ENCODE results near the gene TRIL. TPM values are rescaled to one million over a fixed set of nuclear protein-coding genes. Genes with fewer than 3 reads are reported as not detected.

The TRIL gene
- total and polyA plus RNA-seq, 2 donors (not counting 1 experiment from before 2014, with no cell fraction given): not detected

GRCh38 chr7:28979776-28980175 is 21.6 kb upstream of the TRIL start:
- peaks cover 39% of the 10 kb centered on the region for H3K27me3 Mint-ChIP-seq
- no peak for DNase-seq
- ChIA-PET POLR2A (no interaction called here), CTCF (no interaction called here)
- H3K4me3 Mint-ChIP-seq: no peak overlapping the region
- no peak overlapping the region for H3K9ac ChIP-seq (ENCODE audit: low read length)
- H4K20me1 ChIP-seq (ENCODE audit: control insufficient read depth, insufficient read depth, low read length, poor library complexity, severe bottlenecking): no peaks in the 10 kb centered on the region
- H3K4me1 Mint-ChIP-seq: no peaks in the 10 kb centered on the region
- H3K4me1 ChIP-seq (ENCODE audit: control insufficient read depth in 2 of 2, insufficient read depth in 2 of 2, low read length in 2 of 2): no peaks in the 10 kb centered on the region
- no peak for TF ChIP-seq CTCF (IDR thresholded peaks at IDR 0.05)
- no peak for TF ChIP-seq EZH2 (IDR thresholded peaks at IDR 0.05; ENCODE audit: borderline replicate concordance, insufficient read depth, low read depth, low read length, poor library complexity, severe bottlenecking)
- H3K9me3 Mint-ChIP-seq (ENCODE audit: insufficient read depth): no peaks in the 10 kb centered on the region
- H3K79me2 ChIP-seq (ENCODE audit: control insufficient read depth, insufficient read depth, low read length): no peaks in the 10 kb centered on the region
- no peak overlapping the region for H3K27ac ChIP-seq (ENCODE audit: low read length in 2 of 2)
- H3K9me3 ChIP-seq (ENCODE audit: control extremely low read depth in 1 of 3, control insufficient read depth in 2 of 3, insufficient read depth in 1 of 3, low read length in 2 of 3): no peaks in the 10 kb centered on the region
- 100% methylated on average over 1 of the region's 3 CpGs for WGBS (ENCODE audit: insufficient coverage)
- no peak overlapping the region for H3K27ac Mint-ChIP-seq
- H3K36me3 ChIP-seq (replicated peaks in 1 of 2; ENCODE audit: control extremely low read depth in 1 of 2, control insufficient read depth in 1 of 2, extremely low read depth in 1 of 2, insufficient read depth in 2 of 2, low read length in 1 of 2): no peaks in the 10 kb centered on the region
- ATAC-seq (ENCODE audit: low read depth): no peak
- no peak overlapping the region for H3K4me3 ChIP-seq (ENCODE audit: control extremely low read depth in 1 of 5, extremely low read depth in 1 of 5, insufficient read depth in 1 of 5, low read depth in 2 of 5, low read length in 4 of 5)
- no peak overlapping the region for H2AFZ ChIP-seq (ENCODE audit: insufficient read depth, low read depth, low read length, poor library complexity, severe bottlenecking)
- intact Hi-C loops (cut with micrococcal nuclease): no loop called here
- H3K27me3 ChIP-seq (replicated peaks in 1 of 4; ENCODE audit: control extremely low read depth in 1 of 4, control insufficient read depth in 3 of 4, insufficient read depth in 4 of 4, low read length in 3 of 4): peaks cover 0 to 6% (median 2%) of the 10 kb centered on the region in 4 experiments
- H3K4me2 ChIP-seq (replicated peaks; ENCODE audit: low read depth, low read length, poor library complexity, severe bottlenecking): no peak overlapping the region

- Mint-ChIP-seq H3K9me3 (ENCODE audit: insufficient read depth) (peaks cover 9% of the 10 kb centered on the region), H3K4me1 (no peaks in the 10 kb centered on the region), H3K4me3 (no peak overlapping the region), H3K27me3 (peaks cover 30% of the 10 kb centered on the region), H3K27ac (no peak overlapping the region)
- H3K27me3 ChIP-seq (replicated peaks in 1 of 4; ENCODE audit: control extremely low read depth in 1 of 4, control insufficient read depth in 3 of 4, insufficient read depth in 4 of 4, low read length in 3 of 4): peaks cover 0 to 11% (median 2%) of the 10 kb centered on the region in 4 experiments
- H3K36me3 ChIP-seq (replicated peaks in 1 of 2; ENCODE audit: control extremely low read depth in 1 of 2, control insufficient read depth in 1 of 2, extremely low read depth in 1 of 2, insufficient read depth in 2 of 2, low read length in 1 of 2): no peaks in the 10 kb centered on the region
- ChIA-PET CTCF (no interaction called here), POLR2A (no interaction called here)
- H3K4me1 ChIP-seq (ENCODE audit: control insufficient read depth in 2 of 2, insufficient read depth in 2 of 2, low read length in 2 of 2): no peaks in the 10 kb centered on the region
- 45% methylated on average over 1 of the region's 1 CpG for WGBS (ENCODE audit: insufficient coverage)
- no peak overlapping the region for H3K4me2 ChIP-seq (replicated peaks; ENCODE audit: low read depth, low read length, poor library complexity, severe bottlenecking)
- H3K9me3 ChIP-seq (ENCODE audit: control extremely low read depth in 1 of 3, control insufficient read depth in 2 of 3, insufficient read depth in 1 of 3, low read length in 2 of 3): peaks cover 0 to 5% (median 0%) of the 10 kb centered on the region in 3 donors
- no peak overlapping the region for H3K9ac ChIP-seq (ENCODE audit: low read length)
- H4K20me1 ChIP-seq (ENCODE audit: control insufficient read depth, insufficient read depth, low read length, poor library complexity, severe bottlenecking): no peaks in the 10 kb centered on the region
- H3K79me2 ChIP-seq (ENCODE audit: control insufficient read depth, insufficient read depth, low read length): no peaks in the 10 kb centered on the region
- no peak overlapping the region for H3K4me3 ChIP-seq (ENCODE audit: control extremely low read depth in 1 of 5, extremely low read depth in 1 of 5, insufficient read depth in 1 of 5, low read depth in 2 of 5, low read length in 4 of 5)
- no peak overlapping the region for H2AFZ ChIP-seq (ENCODE audit: insufficient read depth, low read depth, low read length, poor library complexity, severe bottlenecking)
- no peak overlapping the region for H3K27ac ChIP-seq (ENCODE audit: low read length in 2 of 2)
- DNase-seq (no peak), ATAC-seq (ENCODE audit: low read depth) (no peak)
- intact Hi-C loops (cut with micrococcal nuclease): no loop called here
- no peak for TF ChIP-seq EZH2 (IDR thresholded peaks at IDR 0.05; ENCODE audit: borderline replicate concordance, insufficient read depth, low read depth, low read length, poor library complexity, severe bottlenecking)
- TF ChIP-seq CTCF (IDR thresholded peaks at IDR 0.05): no peak
Observed at GRCh38 chr7:28977881-28978280, 19.8 kb upstream of the TRIL start.

Data from B cell (primary cell).